NCI-H1105 treated with DMSO at 0.1 percent for 48 hours (cell line): ENCODE results near the gene EYA2.
"Not testable (repeated sequence)": the region's sequence is repeated elsewhere in the genome, so short reads cannot be mapped to it uniquely, and the experiment has no call there.

Source experiments
- DNase-seq: peaks from one replicate; lab custom pipeline; 2025; lab: John Stamatoyannopoulos, UW

The EYA2 gene

GRCh38 chr20:46953596-46953995 is 59.0 kb downstream of the EYA2 start:
- DNase-seq: no peak

GRCh38 chr20:46954490-46955038 is 59.9 kb downstream of the EYA2 start:
- DNase-seq: no peak

GRCh38 chr20:46955601-46956556 is 61.2 kb downstream of the EYA2 start:
- DNase-seq: no peak

DNA sequence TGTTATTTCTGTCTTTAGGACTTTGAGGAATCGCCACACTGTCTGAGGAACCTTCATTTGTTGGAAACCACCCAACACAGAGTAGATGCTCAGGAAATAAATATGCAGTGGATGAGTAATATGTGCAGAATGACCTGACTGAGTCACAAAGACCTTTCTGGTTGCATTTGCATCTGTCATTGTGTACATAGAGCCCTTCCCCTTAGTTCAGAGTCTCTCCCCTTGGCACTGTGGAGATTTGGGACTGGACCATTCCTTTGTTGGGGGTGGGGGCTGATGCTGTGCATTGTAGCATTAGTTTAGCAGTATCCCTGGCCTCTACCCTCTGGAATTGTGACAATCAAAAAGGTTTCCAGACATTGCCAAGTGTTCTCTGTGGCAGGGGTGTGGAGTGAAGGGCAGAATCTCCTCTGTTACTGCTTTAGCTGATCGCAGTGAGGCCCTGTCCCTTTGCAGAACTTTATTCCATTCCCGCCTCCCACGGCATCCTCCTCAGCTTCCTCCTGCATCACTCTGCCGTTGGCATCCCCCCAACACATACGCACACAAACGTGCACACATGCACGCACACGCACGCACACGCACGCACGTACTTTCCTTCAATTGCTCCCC is 64.5 kb downstream of the EYA2 start:
- DNase-seq: no peak

DNA sequence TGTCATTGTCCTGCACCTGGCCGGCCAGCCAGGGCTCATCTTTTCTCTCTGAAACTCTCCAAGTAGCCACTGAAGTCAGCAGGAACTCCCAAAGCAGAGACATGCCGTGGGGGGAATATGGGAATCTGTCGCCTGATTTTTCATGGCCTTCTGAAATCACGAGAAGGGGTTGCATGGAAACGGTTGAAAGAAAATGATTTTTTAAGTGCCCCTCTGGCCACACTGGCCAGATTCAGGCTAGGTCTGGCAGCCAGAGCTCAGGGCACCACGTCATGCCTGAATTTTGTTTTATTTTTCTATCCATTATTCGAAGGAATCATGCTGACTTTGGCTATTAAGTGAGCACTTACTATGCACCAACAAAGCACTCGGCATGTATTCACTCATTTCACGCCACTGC is 65.2 kb downstream of the EYA2 start:
- DNase-seq: no peak

DNA sequence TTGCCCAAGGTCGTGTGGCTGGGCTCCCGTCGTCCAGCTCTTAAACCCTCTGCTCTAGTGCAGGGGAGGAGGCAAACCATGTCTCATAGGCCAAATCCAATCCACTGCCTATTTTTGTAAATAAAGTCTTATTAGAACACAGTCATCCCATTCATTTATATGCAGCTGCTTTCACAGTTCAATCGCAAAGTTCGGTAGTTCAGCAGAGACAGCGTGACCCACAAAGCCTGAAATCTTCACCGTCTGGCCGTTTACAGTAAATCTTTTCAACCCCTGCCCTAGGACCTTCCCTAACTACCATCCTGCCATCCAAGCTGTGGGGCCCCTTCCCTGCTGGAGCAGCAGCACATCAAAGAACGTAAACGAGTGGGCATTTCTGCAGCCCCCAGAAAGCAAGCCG is 65.9 kb downstream of the EYA2 start:
- DNase-seq: no peak

DNA sequence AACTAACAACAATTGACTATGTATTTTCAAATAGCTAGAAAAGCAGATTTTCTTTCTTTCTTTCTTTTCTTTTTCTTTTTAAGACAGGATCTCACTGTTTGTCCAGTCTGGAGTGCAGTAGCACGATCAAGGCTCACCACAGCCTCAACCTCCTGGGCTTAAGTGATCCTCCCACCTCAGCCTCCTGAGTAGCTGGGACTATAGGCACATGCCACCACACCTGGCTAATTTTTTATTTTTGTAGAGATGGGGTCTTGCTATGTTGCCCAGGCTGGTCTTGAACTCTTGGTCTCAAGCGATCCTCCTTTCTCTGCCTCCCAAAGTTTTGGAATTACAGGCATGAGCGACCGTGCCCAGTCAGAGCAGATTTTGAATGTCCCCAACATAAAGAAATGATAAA is 67.3 kb downstream of the EYA2 start:
- not testable (repeated sequence) for DNase-seq

- no peak for DNase-seq
Observed at GRCh38 chr20:46962452-46963195, 68.0 kb downstream of the EYA2 start.

DNA sequence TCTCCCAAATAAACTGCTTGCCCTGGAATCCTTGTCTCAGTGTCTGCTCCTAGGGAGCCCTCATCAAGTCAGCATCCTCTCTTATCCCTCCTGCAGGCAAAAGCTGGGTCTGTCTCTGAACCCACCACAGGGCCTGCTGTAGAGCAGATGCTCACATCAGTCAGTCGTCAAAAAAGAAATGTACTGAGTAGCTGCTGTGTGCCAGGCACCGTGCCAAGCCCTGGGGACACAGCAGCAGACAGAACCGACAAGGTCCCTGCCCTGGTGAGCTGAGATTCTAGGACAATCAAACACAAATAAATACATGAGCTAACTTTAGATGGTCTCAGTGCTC is 68.5 kb downstream of the EYA2 start:
- no peak for DNase-seq

DNA sequence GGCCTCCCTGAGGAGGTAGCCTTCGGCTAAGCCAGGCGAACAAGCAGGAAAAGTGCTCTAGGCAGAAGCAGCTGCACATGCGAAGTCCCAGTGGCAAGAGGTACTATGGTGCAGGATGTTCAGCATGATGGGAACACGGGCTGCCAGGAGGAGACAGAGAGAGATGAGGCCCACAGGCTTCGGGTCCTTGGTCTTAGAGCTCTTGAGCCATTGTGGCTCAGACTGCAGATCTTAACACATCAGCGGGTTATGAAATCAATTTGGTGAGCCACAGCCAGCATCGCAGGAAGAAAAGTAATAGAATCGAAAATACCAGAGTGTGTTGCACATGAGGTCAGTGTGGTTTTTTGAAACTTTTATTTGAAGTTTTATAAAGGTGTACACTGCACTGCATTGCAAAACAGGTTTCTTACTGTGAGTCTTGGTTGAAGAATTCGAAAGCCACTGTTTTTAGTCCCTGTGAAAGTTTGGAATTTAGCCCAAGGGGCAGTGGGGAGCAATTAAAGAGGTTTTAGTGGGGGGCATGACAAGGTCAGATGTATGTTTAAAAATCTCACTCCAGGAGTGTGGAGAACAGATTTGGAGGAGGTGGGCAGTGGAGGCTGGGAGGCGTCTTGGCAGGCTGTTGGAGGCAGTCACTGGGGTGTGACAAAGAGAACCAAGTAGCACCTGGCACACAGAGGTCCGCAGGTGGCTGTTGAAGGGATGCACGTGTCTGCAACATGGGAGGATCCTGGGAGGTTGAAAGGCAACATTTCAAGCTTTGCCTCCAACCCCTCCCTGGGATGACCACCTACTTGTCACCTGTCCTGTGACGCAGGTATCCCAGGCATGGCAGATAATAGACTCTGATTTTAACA is 69.3 kb downstream of the EYA2 start:
- peak; percentile 56 for DNase-seq

GRCh38 chr20:46964618-46965455 is 70.2 kb downstream of the EYA2 start:
- DNase-seq: no peak

GRCh38 chr20:46965477-46965876 is 70.8 kb downstream of the EYA2 start:
- DNase-seq: peak; percentile 71

DNA sequence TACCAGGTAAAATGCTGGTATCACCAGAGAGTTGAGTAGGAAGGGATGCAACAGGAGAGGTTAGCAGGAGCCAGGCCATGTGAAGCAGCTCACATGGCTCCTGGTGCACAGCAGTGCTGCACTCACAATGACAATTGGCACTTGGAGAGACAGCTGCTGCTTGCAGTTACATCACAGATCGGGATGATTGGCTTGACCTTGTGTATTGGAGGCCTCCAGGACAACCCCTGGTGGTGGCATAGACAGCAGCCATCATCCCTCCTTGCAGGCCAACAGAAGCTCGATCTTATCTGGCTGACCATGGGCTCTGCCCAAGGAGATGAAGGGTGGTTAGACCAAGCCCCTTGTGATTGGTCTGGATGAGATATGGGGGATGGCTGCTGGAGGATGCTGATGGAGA is 73.0 kb downstream of the EYA2 start:
- no peak for DNase-seq

GRCh38 chr20:46970937-46971630 is 76.4 kb downstream of the EYA2 start:
- DNase-seq: peak; percentile 57

DNA sequence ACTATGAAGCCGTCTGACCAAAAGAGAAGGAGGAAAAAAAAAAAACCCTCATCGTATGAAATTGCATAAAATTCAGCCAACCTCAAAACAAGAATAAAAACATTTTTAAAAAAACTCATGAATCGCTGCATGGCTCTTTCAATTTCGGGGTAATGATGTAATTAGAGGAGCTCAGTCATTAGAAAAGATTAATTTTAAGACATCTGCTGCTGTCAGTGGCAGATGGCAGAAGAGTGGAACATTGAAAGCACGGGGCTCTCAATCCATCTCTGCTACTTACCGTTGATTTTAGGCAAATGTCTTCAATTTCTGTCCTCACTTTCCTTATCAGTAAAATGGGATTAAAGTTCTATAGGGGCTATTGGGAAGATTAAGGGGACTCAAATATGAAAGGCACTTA is 79.1 kb downstream of the EYA2 start:
- peak; percentile 20 for DNase-seq

DNA sequence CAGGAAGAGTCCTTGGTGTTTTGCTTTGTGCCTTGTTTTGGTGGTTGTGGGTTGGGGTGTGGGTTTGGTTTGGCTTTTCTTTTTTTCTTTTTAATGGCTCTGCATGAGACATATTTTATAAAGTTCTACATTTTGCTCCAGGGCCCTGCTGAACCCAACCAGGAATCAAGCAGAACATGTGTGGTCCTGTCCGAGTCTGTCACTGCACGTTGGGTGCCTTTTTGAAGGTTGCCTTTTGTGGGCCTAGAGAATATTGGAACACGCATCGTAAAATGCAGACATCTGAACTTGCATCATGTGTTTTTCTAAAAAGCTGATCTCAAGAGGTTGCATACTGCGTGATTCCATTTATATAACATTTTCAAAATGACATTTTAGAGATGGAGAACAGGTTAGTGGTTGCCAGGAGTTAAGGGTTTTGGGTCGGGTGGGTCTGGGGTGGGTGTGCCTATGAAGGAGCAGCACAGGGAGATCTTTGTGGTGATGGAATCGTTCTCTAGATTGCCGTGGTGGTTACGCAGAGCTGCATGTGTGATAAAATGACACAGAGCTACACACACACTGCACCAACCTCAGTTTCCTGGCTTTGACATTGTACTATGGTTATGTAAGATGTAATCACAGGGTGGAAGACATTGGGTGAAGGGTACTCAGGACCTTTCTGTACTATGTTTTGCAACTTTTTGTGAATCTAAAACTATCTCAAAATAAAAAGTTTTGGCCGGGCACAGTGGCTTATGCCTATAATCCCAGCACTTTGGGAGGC is 80.2 kb downstream of the EYA2 start:
- DNase-seq: no peak

- no peak for DNase-seq
Observed at GRCh38 chr20:46975976-46976375, 81.3 kb downstream of the EYA2 start.

- no peak for DNase-seq
Observed at GRCh38 chr20:46977204-46977603, 82.6 kb downstream of the EYA2 start.

DNA sequence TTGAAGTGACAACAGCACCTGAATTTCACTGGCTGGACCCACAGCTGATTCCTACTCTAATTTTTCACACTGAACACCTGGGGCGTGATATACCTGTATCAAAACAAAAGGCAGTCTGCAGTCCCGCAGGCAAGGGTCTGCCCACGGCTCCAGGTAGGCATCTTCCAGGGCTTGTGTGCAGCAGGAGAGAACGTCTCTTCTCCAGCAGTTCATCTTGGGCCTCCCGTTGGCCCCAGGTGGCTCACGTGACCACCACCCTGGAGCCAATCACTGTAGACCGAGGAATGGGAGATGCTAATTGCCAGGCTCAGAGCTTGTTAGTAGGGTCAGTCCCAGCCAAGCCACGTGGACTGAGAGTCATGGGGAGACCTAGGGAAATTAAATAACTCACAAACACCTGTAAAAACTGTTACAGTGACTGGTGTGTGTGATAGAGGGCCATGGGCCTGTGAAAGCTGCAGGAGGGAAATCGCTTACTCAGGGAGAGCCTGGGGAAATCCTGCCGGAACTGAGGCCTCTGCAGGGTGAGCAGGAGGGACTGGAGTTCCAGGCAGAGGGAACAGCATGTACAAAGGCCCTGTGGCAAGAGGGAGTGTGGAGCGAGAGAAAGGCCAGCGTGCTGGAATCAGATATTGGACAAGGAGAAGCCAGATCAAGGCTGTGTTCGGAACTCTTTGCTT is 83.4 kb downstream of the EYA2 start:
- no peak for DNase-seq
